ENCODE results near the gene RBM8A.

- TF ChIP-seq EZH2 (IDR thresholded peaks at IDR 0.05) (no peak), POLR2AphosphoS5 (IDR thresholded peaks at IDR 0.05; ENCODE audit: borderline replicate concordance, low read depth, low read length) (no peak)
Observed at GRCh38 chr1:145901312-145902021, 25.8 kb downstream of the RBM8A start.
